Tibial artery (tissue), 4 donors: ENCODE data around the gene SPOUT1.
"Not testable (repeated sequence)": the region's sequence is repeated elsewhere in the genome, so short reads cannot be mapped to it uniquely, and the experiment has no call there.

Experiments used
- DNase-seq, 2 donors: peaks; one replicate each; pipeline ENCODE4 v3.0.0-alpha.2; 2019
- H3K27ac ChIP-seq, 2 donors: fragments of 200-600 bp; sonication (generic) in 1 of 2; 1 replicate in 1 of 2; 2 replicates in 1 of 2; pipeline ENCODE4 v1.5.1; 2018 to 2019; ENCODE audit warnings: mild to moderate bottlenecking in 1 of 2
- H3K27me3 ChIP-seq, 2 donors: fragments of 200-600 bp; sonication (generic) in 1 of 2; one replicate each; pipeline versions ENCODE4 v1.5.1 to v1.6.0; 2016 to 2019
- H3K36me3 ChIP-seq, 3 donors: fragments of 200-600 bp; sonication (generic) in 2 of 3; one replicate each; pipeline ENCODE4 v1.5.1; 2016 to 2019; ENCODE audit warnings: mild to moderate bottlenecking in 2 of 3
- H3K4me1 ChIP-seq, 4 donors: fragments of 200-600 bp; sonication (generic) in 2 of 4; 1 replicate in 3 of 4; 2 replicates in 1 of 4; pipeline ENCODE4 v1.5.1; 2016 to 2019
- H3K4me3 ChIP-seq, 2 donors: fragments of 200-600 bp; sonication (generic) in 1 of 2; 1 replicate in 1 of 2; 2 replicates in 1 of 2; pipeline ENCODE4 v1.5.1; 2018 to 2019; ENCODE audit warnings: mild to moderate bottlenecking in 2 of 2
- H3K9me3 ChIP-seq, 3 donors: fragments of 200-600 bp; sonication (generic) in 1 of 3; one replicate each; pipeline ENCODE4 v1.5.1; 2016 to 2019
- intact Hi-C: fragments of 100-400 bp; cut with DNase I; formaldehyde crosslinking; loops from one replicate; pipeline ENCODE4 v1.15.0; 2023; ENCODE audit warnings: low total_unique reads
- TF ChIP-seq, protein P1 (sequence below), 2 experiments: fragments of 200-600 bp in 1 of 2; fragments of 450-650 bp in 1 of 2; IDR thresholded peaks; one replicate each; pipeline ENCODE4 v1.5.1; 2017 to 2019; ENCODE audit warnings: antibody characterized with exemption in 2 of 2, mild to moderate bottlenecking in 1 of 2, moderate library complexity in 1 of 2

Gene SPOUT1

DNA sequence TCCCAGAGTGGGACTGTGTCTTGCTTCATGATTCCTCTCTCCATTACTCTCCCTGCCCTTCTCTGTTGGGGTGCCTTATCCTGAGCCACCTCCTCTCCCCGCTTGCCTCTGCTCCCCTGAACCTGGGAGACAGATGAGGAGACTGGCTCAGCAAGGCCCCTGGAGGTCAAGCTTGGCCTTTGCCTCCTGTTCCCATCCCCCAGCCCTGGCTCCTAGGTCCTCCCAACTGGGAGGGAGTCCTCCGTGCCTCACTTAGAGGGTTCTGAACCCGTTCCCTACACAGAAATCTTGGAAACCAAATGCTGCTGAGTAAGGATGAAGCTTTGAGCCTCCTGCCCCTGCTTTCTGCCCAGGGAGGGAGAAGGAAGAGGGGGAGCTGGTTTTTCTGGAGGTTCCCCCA, 21.1 kb downstream of the SPOUT1 start:
- DNase-seq: no peak
- Histone ChIP-seq H3K36me3 (peaks cover 36 to 59% (median 48%) of the 10 kb centered on the region in 3 donors), H3K4me1 (no peaks in the 10 kb centered on the region), H3K27me3 (no peaks in the 10 kb centered on the region), H3K9me3 (no peaks in the 10 kb centered on the region), H3K27ac (no peak overlapping the region), H3K4me3 (no peak overlapping the region)
- TF ChIP-seq, protein P1, sequence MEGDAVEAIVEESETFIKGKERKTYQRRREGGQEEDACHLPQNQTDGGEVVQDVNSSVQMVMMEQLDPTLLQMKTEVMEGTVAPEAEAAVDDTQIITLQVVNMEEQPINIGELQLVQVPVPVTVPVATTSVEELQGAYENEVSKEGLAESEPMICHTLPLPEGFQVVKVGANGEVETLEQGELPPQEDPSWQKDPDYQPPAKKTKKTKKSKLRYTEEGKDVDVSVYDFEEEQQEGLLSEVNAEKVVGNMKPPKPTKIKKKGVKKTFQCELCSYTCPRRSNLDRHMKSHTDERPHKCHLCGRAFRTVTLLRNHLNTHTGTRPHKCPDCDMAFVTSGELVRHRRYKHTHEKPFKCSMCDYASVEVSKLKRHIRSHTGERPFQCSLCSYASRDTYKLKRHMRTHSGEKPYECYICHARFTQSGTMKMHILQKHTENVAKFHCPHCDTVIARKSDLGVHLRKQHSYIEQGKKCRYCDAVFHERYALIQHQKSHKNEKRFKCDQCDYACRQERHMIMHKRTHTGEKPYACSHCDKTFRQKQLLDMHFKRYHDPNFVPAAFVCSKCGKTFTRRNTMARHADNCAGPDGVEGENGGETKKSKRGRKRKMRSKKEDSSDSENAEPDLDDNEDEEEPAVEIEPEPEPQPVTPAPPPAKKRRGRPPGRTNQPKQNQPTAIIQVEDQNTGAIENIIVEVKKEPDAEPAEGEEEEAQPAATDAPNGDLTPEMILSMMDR (IDR thresholded peaks at IDR 0.05): no peak
- intact Hi-C loops: no loop called here

GRCh38 chr9:128807827-128808226, 21.8 kb downstream of the SPOUT1 start:
- Histone ChIP-seq H3K27me3 (no peaks in the 10 kb centered on the region), H3K36me3 (peaks cover 43 to 66% (median 55%) of the 10 kb centered on the region in 3 donors), H3K4me1 (no peaks in the 10 kb centered on the region), H3K27ac (no peak overlapping the region), H3K9me3 (no peaks in the 10 kb centered on the region), H3K4me3 (no peak overlapping the region)
- intact Hi-C loops: no loop called here
- DNase-seq: no peak
- TF ChIP-seq, protein P1 (IDR thresholded peaks at IDR 0.05): no peak

DNA sequence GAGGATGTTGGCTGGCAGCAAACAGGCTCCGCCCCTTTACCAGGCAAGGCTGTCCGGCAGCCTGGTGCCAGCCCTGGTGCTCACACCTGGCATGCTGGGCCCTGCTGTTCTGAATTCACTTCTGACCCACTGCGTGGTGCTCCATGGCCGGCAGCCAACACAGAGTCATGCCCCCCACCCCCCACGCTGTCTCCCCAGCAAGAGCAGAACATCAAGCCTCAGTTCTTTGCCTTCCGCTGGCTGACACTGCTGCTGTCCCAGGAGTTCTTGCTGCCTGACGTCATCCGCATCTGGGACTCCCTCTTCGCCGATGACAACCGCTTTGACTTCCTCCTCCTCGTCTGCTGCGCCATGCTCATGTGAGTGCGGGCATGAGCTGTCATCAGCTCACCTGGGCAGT, 23.9 kb downstream of the SPOUT1 start:
- no peak overlapping the region for H3K4me3 ChIP-seq
- no peak overlapping the region for H3K27ac ChIP-seq
- H3K9me3 ChIP-seq: no peaks in the 10 kb centered on the region
- TF ChIP-seq, protein P1 (IDR thresholded peaks at IDR 0.05): no peak
- H3K27me3 ChIP-seq: no peaks in the 10 kb centered on the region
- no peaks in the 10 kb centered on the region for H3K4me1 ChIP-seq
- intact Hi-C loops: no loop called here
- peaks cover 48 to 88% (median 73%) of the 10 kb centered on the region in 3 donors for H3K36me3 ChIP-seq
- DNase-seq: no peak

GRCh38 chr9:128802482-128802881, 27.1 kb downstream of the SPOUT1 start:
- intact Hi-C loops: no loop called here
- Histone ChIP-seq H3K9me3 (no peaks in the 10 kb centered on the region), H3K4me3 (no peak overlapping the region), H3K36me3 (peaks cover 65 to 100% (median 91%) of the 10 kb centered on the region in 3 donors), H3K27me3 (no peaks in the 10 kb centered on the region), H3K27ac (no peak overlapping the region), H3K4me1 (no peaks in the 10 kb centered on the region)
- TF ChIP-seq, protein P1 (IDR thresholded peaks at IDR 0.05): no peak
- DNase-seq: no peak

- H3K27me3 ChIP-seq: no peaks in the 10 kb centered on the region
- peaks cover 56 to 99% (median 85%) of the 10 kb centered on the region in 3 donors for H3K36me3 ChIP-seq
- H3K4me1 ChIP-seq: no peaks in the 10 kb centered on the region
- no peak for DNase-seq
- TF ChIP-seq, protein P1 (IDR thresholded peaks at IDR 0.05): no peak
- H3K9me3 ChIP-seq: no peaks in the 10 kb centered on the region
- intact Hi-C loops: no loop called here
- H3K4me3 ChIP-seq: no peak overlapping the region
- no peak overlapping the region for H3K27ac ChIP-seq
These were observed 29.5 kb downstream of the SPOUT1 start for GRCh38 chr9:128800061-128800460.

- peaks cover 57 to 99% (median 89%) of the 10 kb centered on the region in 3 donors for H3K36me3 ChIP-seq
These were observed 30.7 kb downstream of the SPOUT1 start for GRCh38 chr9:128798896-128799295.

GRCh38 chr9:128794961-128795360, 34.6 kb downstream of the SPOUT1 start:
- peaks cover 62 to 97% (median 86%) of the 10 kb centered on the region in 3 donors for H3K36me3 ChIP-seq
- intact Hi-C loops: not testable (repeated sequence)

More at GRCh38 chr9:128798896-128799295, 30.7 kb downstream of the SPOUT1 start:
- Histone ChIP-seq H3K9me3 (no peaks in the 10 kb centered on the region), H3K27ac (no peak overlapping the region), H3K27me3 (no peaks in the 10 kb centered on the region), H3K4me3 (no peak overlapping the region), H3K4me1 (no peaks in the 10 kb centered on the region)
- TF ChIP-seq, protein P1 (IDR thresholded peaks at IDR 0.05): no peak
- intact Hi-C loops: no loop called here
- no peak for DNase-seq

More at GRCh38 chr9:128794961-128795360, 34.6 kb downstream of the SPOUT1 start:
- H3K4me3 ChIP-seq, H3K27ac ChIP-seq, DNase-seq, H3K4me1 ChIP-seq, H3K27me3 ChIP-seq, H3K9me3 ChIP-seq: not testable (repeated sequence)
